Activated CD8-positive, alpha-beta memory T cell treated with anti-CD3 and anti-CD28 coated beads, Interleukin-2, amount 10 ng/mL, durations not matched to agents 7 days and 5 days (primary cell): ENCODE results near the gene HMGA1. TPM values are rescaled to one million over a fixed set of nuclear protein-coding genes. Genes with fewer than 3 reads are reported as not detected.
A peak's percentile ranks its signal among the peaks of the same experiment; 100 is the strongest.

Experiments
- ATAC-seq: fragments of 150-1000 bp; cut with Tn5 transposase; one replicate; pipeline ENCODE4 v1.10.0; 2021; ENCODE audit warnings: moderate library complexity
- CTCF ChIA-PET: fragments of 350-600 bp; sonication (Branson Sonifier 250); formaldehyde crosslinking; loops from one replicate; lab custom pipeline; 2021; ENCODE audit warnings: antibody characterized with exemption; lab: Charles Lee
- DNase-seq: peaks from one replicate; pipeline ENCODE4 v3.0.0-alpha.2; 2020
- H3K27ac Mint-ChIP-seq: one replicate; pipeline ENCODE4 v1.8.0; 2021; ENCODE audit warnings: mild to moderate bottlenecking, mixed read lengths
- H3K27me3 Mint-ChIP-seq: one replicate; pipeline ENCODE4 v1.8.0; 2021; ENCODE audit warnings: mixed read lengths
- H3K36me3 Mint-ChIP-seq: one replicate; pipeline ENCODE4 v1.8.0; 2021; ENCODE audit warnings: mild to moderate bottlenecking, mixed read lengths
- H3K4me1 Mint-ChIP-seq: one replicate; pipeline ENCODE4 v1.8.0; 2021; ENCODE audit warnings: mixed read lengths
- H3K4me3 Mint-ChIP-seq: one replicate; pipeline ENCODE4 v1.8.0; 2021; ENCODE audit warnings: mild to moderate bottlenecking, moderate library complexity, mixed read lengths
- H3K9me3 Mint-ChIP-seq: one replicate; pipeline ENCODE4 v1.8.0; 2022; ENCODE audit warnings: low read depth, mixed read lengths
- total RNA-seq, 2 experiments: library from RNA; stranded (reverse); gene quantifications; one replicate each; pipeline ENCODE4 v1.2.3, GENCODE V29; 2021

HMGA1 gene
- total RNA-seq, 2 experiments from 2014 or later = 214 to 312 TPM

DNA sequence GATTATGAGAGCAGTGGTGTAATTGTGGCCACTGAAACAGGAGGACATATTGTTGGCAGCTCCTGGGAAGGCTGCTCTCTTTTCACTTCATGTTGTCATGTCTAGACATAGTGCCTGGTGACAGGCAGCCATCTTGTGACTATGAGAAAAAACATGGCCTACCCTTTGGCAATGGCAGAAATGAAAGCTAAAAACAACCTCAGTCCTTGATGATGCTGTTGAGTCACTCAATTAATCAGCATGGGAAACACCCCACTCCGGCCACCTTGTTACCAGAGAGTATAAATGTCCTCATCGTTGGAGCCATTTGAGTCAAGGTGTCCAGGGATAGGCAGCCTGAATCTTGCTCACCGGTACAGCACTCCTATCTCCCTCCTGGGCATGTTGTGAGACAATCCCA is 31.2 kb upstream of the HMGA1 start:
- CTCF ChIA-PET = interaction anchor here (1.3 to 4.3 kb wide), 2 partner anchors 9 to 403 kb away, joined by 3 to 26 read pairs; no protein-coding TSS in a partner anchor
- Mint-ChIP-seq H3K27ac (no peak overlapping the region), H3K4me3 (no peak overlapping the region), H3K4me1 (peaks cover 12% of the 10 kb centered on the region), H3K27me3 (no peaks in the 10 kb centered on the region), H3K9me3 (peaks cover 2% of the 10 kb centered on the region), H3K36me3 (no peaks in the 10 kb centered on the region)
- DNase-seq (no peak), ATAC-seq (no peak)

DNA sequence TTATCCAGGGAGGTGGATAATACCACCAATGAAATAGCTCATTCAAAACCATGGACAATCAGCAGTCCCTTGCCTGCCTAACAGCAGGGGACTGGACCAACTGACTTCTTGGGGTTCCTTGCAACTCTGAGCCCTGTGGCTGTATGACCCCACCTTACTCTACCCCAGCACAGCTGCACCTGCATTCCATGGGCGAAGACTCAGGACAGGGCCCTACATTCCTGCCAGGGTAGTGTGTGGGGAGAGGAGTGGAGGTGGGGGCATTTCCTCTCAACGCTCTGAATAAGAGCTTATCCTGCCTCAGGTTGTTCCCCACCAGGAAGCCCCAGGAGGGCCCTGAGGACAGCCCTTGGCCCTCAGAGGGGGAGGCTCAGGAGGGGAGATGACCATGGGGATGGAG is 30.8 kb upstream of the HMGA1 start:
- Mint-ChIP-seq H3K4me3 (no peak overlapping the region), H3K27ac (no peak overlapping the region), H3K4me1 (peaks cover 12% of the 10 kb centered on the region), H3K9me3 (peaks cover 2% of the 10 kb centered on the region), H3K36me3 (no peaks in the 10 kb centered on the region), H3K27me3 (no peaks in the 10 kb centered on the region)
- CTCF ChIA-PET = interaction anchor here (1.3 to 4.3 kb wide), 2 partner anchors 10 to 403 kb away, joined by 3 to 26 read pairs; no protein-coding TSS in a partner anchor
- no peak for ATAC-seq
- no peak for DNase-seq

DNA sequence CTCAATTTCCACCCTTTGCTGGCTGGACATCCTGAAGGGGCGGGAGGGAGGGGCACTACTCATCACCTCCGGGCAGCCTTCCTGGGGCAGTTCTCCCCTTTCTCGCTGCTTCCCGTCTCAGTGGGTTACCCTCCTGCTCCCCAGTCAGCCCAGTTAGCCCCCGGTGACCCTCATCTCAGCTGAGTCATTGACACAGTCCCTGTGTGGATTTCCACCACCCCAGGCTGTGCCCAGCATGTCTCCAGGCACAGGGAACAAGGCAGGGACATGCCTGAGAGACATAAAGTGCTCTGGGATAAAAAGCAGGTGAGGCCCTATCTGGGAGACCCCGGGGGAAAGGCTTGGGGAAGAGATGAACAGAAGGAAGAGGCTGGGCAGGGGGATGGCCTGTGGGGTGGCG is 29.9 kb upstream of the HMGA1 start:
- DNase-seq = no peak
- no peaks in the 10 kb centered on the region for H3K27me3 Mint-ChIP-seq
- no peaks in the 10 kb centered on the region for H3K36me3 Mint-ChIP-seq
- CTCF ChIA-PET = interaction anchor here (1.3 to 4.3 kb wide), 2 partner anchors 11 to 402 kb away, joined by 3 to 26 read pairs; no protein-coding TSS in a partner anchor
- no peak for ATAC-seq
- H3K9me3 Mint-ChIP-seq = peaks cover 2% of the 10 kb centered on the region
- no peak overlapping the region for H3K4me3 Mint-ChIP-seq
- peaks cover 12% of the 10 kb centered on the region for H3K4me1 Mint-ChIP-seq
- H3K27ac Mint-ChIP-seq = no peak overlapping the region

DNA sequence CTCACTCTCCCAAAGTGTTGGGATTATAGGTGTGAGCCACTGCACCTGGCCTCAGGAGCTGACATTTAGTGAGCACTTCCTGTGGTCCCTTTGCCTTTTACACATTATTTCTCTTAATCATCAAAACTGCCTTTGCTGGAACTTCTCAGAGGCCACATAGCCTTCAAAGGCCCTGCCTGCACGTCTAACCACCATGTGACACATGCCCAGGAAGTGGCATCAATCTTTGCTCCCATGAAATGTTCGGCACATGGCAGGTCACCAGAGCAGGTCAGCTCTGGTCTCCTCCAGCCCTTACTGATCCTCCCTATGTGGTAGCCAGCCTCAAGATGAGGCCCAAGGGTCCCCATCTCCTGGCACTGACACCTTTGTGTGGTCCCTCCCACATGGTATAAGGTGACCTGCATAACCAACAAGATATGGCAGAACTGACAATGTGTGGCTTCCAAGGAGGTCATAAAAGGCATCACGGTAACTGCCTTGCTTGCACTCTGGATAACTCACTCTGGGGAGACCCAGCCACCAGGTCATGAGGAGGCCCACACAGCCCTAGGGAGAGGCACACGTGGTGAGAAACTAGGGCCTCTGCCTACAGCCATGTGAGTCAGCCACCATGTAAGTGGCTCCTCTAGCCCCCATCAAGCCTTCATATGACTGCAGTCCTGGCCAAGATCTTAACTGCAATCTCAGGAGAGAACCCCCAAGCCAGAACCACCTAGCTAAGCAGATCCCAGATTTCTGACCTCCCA is 28.8 kb upstream of the HMGA1 start:
- H3K4me3 Mint-ChIP-seq = no peak overlapping the region
- H3K4me1 Mint-ChIP-seq = peaks cover 12% of the 10 kb centered on the region
- CTCF ChIA-PET = interaction anchor here (1.5 to 4.3 kb wide), 3 partner anchors 12 to 207 kb away, joined by 4 to 26 read pairs (median 6); no protein-coding TSS in a partner anchor
- H3K9me3 Mint-ChIP-seq = no peaks in the 10 kb centered on the region
- H3K27ac Mint-ChIP-seq = peak overlapping the region; percentile 6
- H3K36me3 Mint-ChIP-seq = no peaks in the 10 kb centered on the region
- ATAC-seq = peak; percentile 33
- H3K27me3 Mint-ChIP-seq = no peaks in the 10 kb centered on the region
- no peak for DNase-seq

DNA sequence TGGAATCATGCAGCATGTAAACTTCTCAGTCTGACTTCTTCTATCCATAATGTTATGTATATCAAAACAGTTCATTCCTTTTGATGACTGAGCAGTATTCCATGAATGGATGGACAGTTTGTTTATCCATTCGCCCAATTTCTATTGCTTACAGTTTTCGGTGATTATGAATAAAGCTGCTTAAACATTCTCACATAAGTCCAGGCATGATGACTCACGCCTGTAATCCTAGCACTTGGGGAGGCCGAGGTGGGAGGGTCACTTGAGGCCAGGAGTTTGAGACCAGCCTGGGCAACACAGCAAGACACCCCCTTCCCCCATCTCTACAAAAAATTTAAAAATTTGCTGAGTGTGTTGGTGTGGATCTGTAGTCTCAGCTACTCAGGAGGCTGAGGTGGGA is 22.9 kb upstream of the HMGA1 start:
- no peaks in the 10 kb centered on the region for H3K9me3 Mint-ChIP-seq
- no peak overlapping the region for H3K4me3 Mint-ChIP-seq
- H3K36me3 Mint-ChIP-seq = no peaks in the 10 kb centered on the region
- no peak overlapping the region for H3K27ac Mint-ChIP-seq
- DNase-seq = no peak
- H3K27me3 Mint-ChIP-seq = peaks cover 7% of the 10 kb centered on the region
- no peaks in the 10 kb centered on the region for H3K4me1 Mint-ChIP-seq
- CTCF ChIA-PET = interaction anchor here (1.8 kb wide), 1 partner anchor 17 kb away, joined by 7 read pairs; no protein-coding TSS in a partner anchor
- no peak for ATAC-seq

DNA sequence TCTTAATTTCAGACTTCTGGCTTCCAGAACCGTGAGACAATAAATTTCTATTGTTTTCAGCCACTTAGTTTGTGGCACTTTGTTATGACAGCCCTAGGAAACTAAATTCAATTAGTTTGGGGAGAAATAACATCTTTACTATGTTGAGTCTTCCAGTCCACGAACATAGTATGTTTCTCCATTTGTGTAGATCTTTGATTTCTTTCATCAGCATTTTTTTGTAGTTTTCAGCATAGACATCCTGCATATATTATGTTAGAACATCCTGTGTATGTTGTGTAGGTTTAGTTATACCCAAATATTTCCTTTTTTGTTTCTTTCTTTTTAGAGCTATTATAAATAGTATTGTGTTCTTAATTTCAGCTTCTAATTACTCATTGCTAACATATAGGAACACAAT is 18.0 kb upstream of the HMGA1 start:
- Mint-ChIP-seq H3K4me3 (no peak overlapping the region), H3K9me3 (no peaks in the 10 kb centered on the region), H3K4me1 (peaks cover 10% of the 10 kb centered on the region), H3K27me3 (peaks cover 10% of the 10 kb centered on the region), H3K27ac (no peak overlapping the region), H3K36me3 (no peaks in the 10 kb centered on the region)
- DNase-seq (no peak), ATAC-seq (no peak)
- CTCF ChIA-PET = interaction anchor here (1.5 kb wide), 1 partner anchor 23 kb away, joined by 4 read pairs; no protein-coding TSS in a partner anchor

- Mint-ChIP-seq H3K9me3 (no peaks in the 10 kb centered on the region), H3K27me3 (peaks cover 5% of the 10 kb centered on the region), H3K4me3 (peak overlapping the region; percentile 54), H3K4me1 (peaks cover 26% of the 10 kb centered on the region), H3K36me3 (no peaks in the 10 kb centered on the region), H3K27ac (peak overlapping the region; percentile 82)
- ATAC-seq (no peak), DNase-seq (no peak)
- CTCF ChIA-PET = interaction anchor here (0.9 to 3.5 kb wide), 10 partner anchors 13 to 191 kb away, joined by 4 to 19 read pairs (median 6); partner anchors contain the start of gene HMGA1
These were observed 13.2 kb upstream of the HMGA1 start for GRCh38 chr6:34223381-34223955.

GRCh38 chr6:34223956-34224940 is 12.4 kb upstream of the HMGA1 start:
- H3K4me1 Mint-ChIP-seq = peaks cover 29% of the 10 kb centered on the region
- no peaks in the 10 kb centered on the region for H3K36me3 Mint-ChIP-seq
- H3K27ac Mint-ChIP-seq = peak overlapping the region; percentile 82
- ATAC-seq = peak; percentile 100
- DNase-seq = peak; percentile 95
- peaks cover 3% of the 10 kb centered on the region for H3K27me3 Mint-ChIP-seq
- CTCF ChIA-PET = interaction anchor here (0.7 to 3.5 kb wide), 10 partner anchors 13 to 513 kb away, joined by 3 to 19 read pairs (median 6); partner anchors contain the start of genes HMGA1 and UQCC2
- H3K4me3 Mint-ChIP-seq = peak overlapping the region; percentile 54
- no peaks in the 10 kb centered on the region for H3K9me3 Mint-ChIP-seq

- CTCF ChIA-PET = interaction anchor here (2.7 kb wide), 1 partner anchor 189 kb away, joined by 7 read pairs; no protein-coding TSS in a partner anchor
- DNase-seq (no peak), ATAC-seq (no peak)
- Mint-ChIP-seq H3K27ac (no peak overlapping the region), H3K9me3 (no peaks in the 10 kb centered on the region), H3K4me3 (no peak overlapping the region), H3K36me3 (no peaks in the 10 kb centered on the region), H3K4me1 (peaks cover 33% of the 10 kb centered on the region), H3K27me3 (no peaks in the 10 kb centered on the region)
These were observed 11.1 kb upstream of the HMGA1 start for GRCh38 chr6:34225551-34225950.

- H3K36me3 Mint-ChIP-seq = no peaks in the 10 kb centered on the region
- H3K4me1 Mint-ChIP-seq = peaks cover 33% of the 10 kb centered on the region
- CTCF ChIA-PET = no interaction called here
- no peaks in the 10 kb centered on the region for H3K27me3 Mint-ChIP-seq
- no peak for ATAC-seq
- no peak overlapping the region for H3K4me3 Mint-ChIP-seq
- no peak overlapping the region for H3K27ac Mint-ChIP-seq
- H3K9me3 Mint-ChIP-seq = no peaks in the 10 kb centered on the region
- no peak for DNase-seq
These were observed 10.6 kb upstream of the HMGA1 start for GRCh38 chr6:34226066-34226465.

DNA sequence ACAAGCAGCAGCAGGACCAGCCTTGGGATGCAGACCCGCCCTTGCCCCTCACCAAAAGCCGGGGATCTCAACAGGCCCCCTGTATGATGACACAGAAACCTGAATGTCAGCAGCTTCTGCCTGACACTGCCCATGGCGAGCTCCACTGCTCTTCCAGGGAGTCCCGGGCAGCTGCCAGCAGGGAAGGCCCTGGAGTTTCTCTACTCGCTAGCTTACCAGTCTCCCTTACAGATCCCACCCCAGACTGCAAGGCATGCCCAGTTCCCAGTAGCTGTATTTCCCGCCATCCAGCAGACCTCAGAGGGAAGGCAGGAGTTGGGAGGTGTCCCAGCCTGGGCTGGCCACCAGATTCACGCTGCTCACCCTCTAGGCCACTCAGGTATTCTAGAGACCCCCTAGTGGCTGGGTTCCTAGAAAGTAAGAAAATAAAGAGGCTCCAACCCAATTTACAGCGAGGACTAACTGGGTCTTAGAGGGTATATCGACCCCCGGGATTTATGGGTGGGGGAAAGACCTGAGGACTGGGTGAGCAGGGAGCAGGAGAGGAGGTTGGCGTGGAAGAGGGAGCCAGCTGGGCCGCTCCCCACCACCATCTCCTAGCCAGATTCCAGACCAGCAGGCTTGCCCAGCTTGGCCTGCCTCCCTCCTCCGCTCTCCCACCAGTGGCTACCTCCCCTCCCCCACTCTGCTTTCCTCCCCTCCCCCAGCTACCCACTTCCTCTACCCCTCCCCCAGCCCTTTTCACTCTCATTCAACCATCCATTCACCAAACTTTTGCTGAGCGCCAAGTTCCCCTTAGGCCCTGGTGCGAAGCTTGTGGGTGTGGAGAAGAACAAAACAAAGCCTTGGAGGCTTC is 9.7 kb upstream of the HMGA1 start:
- no peak overlapping the region for H3K4me3 Mint-ChIP-seq

More for the DNA sequence above, 9.7 kb upstream of the HMGA1 start:
- Mint-ChIP-seq H3K27me3 (no peaks in the 10 kb centered on the region), H3K27ac (no peak overlapping the region), H3K36me3 (no peaks in the 10 kb centered on the region), H3K4me1 (peaks cover 33% of the 10 kb centered on the region), H3K9me3 (no peaks in the 10 kb centered on the region)
- CTCF ChIA-PET = interaction anchor here (2.2 kb wide), 1 partner anchor 31 kb away, joined by 7 read pairs; no protein-coding TSS in a partner anchor
- ATAC-seq = no peak
- DNase-seq = no peak
